GM23248 (cell line): ENCODE data around the gene MFF.

Experiments used
- EZH2 ChIP-seq: fragments of 200-600 bp; sonication (generic); IDR thresholded peaks from 2 replicates; pipeline ENCODE4 v1.6.1; 2018; ENCODE audit warnings: antibody characterized with exemption, mild to moderate bottlenecking; ENCODE audit not compliant: insufficient read depth, poor library complexity, severe bottlenecking
- EZH2phosphoT487 ChIP-seq: fragments of 200-600 bp; sonication (generic); IDR thresholded peaks from 2 replicates; pipeline ENCODE4 v1.6.1; 2018; ENCODE audit warnings: antibody characterized with exemption, moderate library complexity, mild to moderate bottlenecking, low read depth; ENCODE audit not compliant: insufficient read depth

DNA sequence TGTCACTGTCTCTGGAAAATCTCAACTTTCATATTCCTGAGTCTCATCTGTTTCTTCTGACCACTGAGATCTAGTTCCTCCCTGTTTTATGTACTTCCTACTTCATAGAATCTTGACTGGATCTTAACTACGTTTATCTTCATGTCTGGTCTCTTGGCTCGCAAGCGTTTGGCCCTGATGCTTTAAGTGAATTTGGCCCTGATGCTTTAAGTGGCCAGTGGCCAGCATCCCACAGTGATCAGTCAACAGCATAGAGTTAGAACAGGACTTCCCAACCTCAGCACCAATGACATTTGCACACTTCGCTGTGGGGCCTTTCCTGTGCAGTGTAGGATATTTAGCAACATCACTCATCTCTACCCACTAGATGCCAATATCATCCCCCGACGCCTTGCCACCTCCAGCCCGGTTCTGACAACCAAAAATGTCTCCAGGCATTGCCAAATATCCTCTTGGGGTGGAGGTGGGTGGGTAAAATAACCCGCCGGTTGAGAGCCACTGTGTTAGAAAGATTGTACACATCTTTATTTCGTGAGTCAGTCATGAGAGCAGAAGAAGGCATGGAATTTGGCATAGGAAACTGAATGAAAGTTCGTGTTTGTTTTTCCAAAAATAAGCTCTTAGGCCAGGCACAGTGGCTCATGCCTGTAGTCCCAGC, 41.8 kb downstream of the MFF start:
- TF ChIP-seq EZH2phosphoT487: no peak
- no peak for TF ChIP-seq EZH2
